ENCODE results near the gene YWHAH. TPM values are rescaled to one million over a fixed set of nuclear protein-coding genes. Genes with fewer than 3 reads are reported as not detected.

YWHAH gene
- total RNA-seq, 1 donor from 2014 or later, result 57.8 TPM

GRCh38 chr22:31917227-31917921 is 27.0 kb upstream of the YWHAH start:
- no peaks in the 10 kb centered on the region for H3K27me3 Mint-ChIP-seq (ENCODE audit: low read depth)
- no peaks in the 10 kb centered on the region for H3K9me3 Mint-ChIP-seq
- TF ChIP-seq CTCF (IDR thresholded peaks at IDR 0.05; ENCODE audit: unreplicated experiment), result no peak
- DNase-seq (ENCODE audit: low spot score in 2 of 2, unreplicated experiment in 2 of 2), result no peak
- H3K4me3 Mint-ChIP-seq, result no peak overlapping the region
- H3K27ac Mint-ChIP-seq, result no peak overlapping the region
- no peaks in the 10 kb centered on the region for H3K4me1 Mint-ChIP-seq
- no peaks in the 10 kb centered on the region for H3K36me3 Mint-ChIP-seq

- DNase-seq (ENCODE audit: low spot score in 2 of 2, unreplicated experiment in 2 of 2), result no peak
- no peak for TF ChIP-seq CTCF (IDR thresholded peaks at IDR 0.05; ENCODE audit: unreplicated experiment)
- Mint-ChIP-seq H3K9me3 (no peaks in the 10 kb centered on the region), H3K4me3 (no peak overlapping the region), H3K27ac (no peak overlapping the region), H3K4me1 (peaks cover 3% of the 10 kb centered on the region), H3K36me3 (no peaks in the 10 kb centered on the region), H3K27me3 (ENCODE audit: low read depth) (no peaks in the 10 kb centered on the region)
Measured at GRCh38 chr22:31919730-31920129, 24.6 kb upstream of the YWHAH start.

- no peak for TF ChIP-seq CTCF (IDR thresholded peaks at IDR 0.05; ENCODE audit: unreplicated experiment)
- Mint-ChIP-seq H3K36me3 (no peaks in the 10 kb centered on the region), H3K4me3 (no peak overlapping the region), H3K27me3 (ENCODE audit: low read depth) (no peaks in the 10 kb centered on the region), H3K27ac (no peak overlapping the region), H3K9me3 (no peaks in the 10 kb centered on the region), H3K4me1 (peaks cover 3% of the 10 kb centered on the region)
- DNase-seq (ENCODE audit: low spot score in 2 of 2, unreplicated experiment in 2 of 2), result no peak
Measured at GRCh38 chr22:31920306-31920705, 24.0 kb upstream of the YWHAH start.

- TF ChIP-seq CTCF (IDR thresholded peaks at IDR 0.05; ENCODE audit: unreplicated experiment), result no peak
- H3K4me1 Mint-ChIP-seq, result peaks cover 5% of the 10 kb centered on the region
- H3K36me3 Mint-ChIP-seq, result no peaks in the 10 kb centered on the region
- H3K4me3 Mint-ChIP-seq, result no peak overlapping the region
- no peaks in the 10 kb centered on the region for H3K27me3 Mint-ChIP-seq (ENCODE audit: low read depth)
- no peaks in the 10 kb centered on the region for H3K9me3 Mint-ChIP-seq
- DNase-seq (ENCODE audit: low spot score in 2 of 2, unreplicated experiment in 2 of 2), result no peak
- H3K27ac Mint-ChIP-seq, result no peak overlapping the region
Measured at GRCh38 chr22:31921106-31921505, 23.2 kb upstream of the YWHAH start.

- Mint-ChIP-seq H3K4me1 (peaks cover 5% of the 10 kb centered on the region), H3K27me3 (ENCODE audit: low read depth) (no peaks in the 10 kb centered on the region), H3K36me3 (no peaks in the 10 kb centered on the region), H3K9me3 (no peaks in the 10 kb centered on the region), H3K27ac (no peak overlapping the region), H3K4me3 (no peak overlapping the region)
- no peak for TF ChIP-seq CTCF (IDR thresholded peaks at IDR 0.05; ENCODE audit: unreplicated experiment)
- no peak for DNase-seq (ENCODE audit: low spot score in 2 of 2, unreplicated experiment in 2 of 2)
Measured at GRCh38 chr22:31922534-31922933, 21.8 kb upstream of the YWHAH start.

Data from mesothelial cell of epicardium (in vitro differentiated cells).